Effector memory CD8-positive, alpha-beta T cell (primary cell): ENCODE results near the gene ADAM10.

Experiments
- ATAC-seq: fragments of 150-1000 bp; cut with Tn5 transposase; replicated peaks from 2 replicates; pipeline ENCODE4 v1.10.0; 2021; ENCODE audit warnings: mild to moderate bottlenecking, moderate library complexity
- DNase-seq, 3 experiments: peaks; one replicate each; pipeline ENCODE4 v3.0.0; 2021
- H3K27ac Mint-ChIP-seq, 2 donors: one replicate each; pipeline ENCODE4 v1.8.0; 2022; ENCODE audit warnings: mild to moderate bottlenecking in 2 of 2, mixed read lengths in 2 of 2, moderate library complexity in 2 of 2
- H3K27me3 Mint-ChIP-seq, 2 donors: one replicate each; pipeline ENCODE4 v1.8.0; 2022; ENCODE audit warnings: mixed read lengths in 2 of 2
- H3K36me3 Mint-ChIP-seq: one replicate; pipeline ENCODE4 v1.8.0; 2022; ENCODE audit warnings: mild to moderate bottlenecking, moderate library complexity, mixed read lengths; ENCODE audit not compliant: insufficient read depth
- H3K4me1 Mint-ChIP-seq, 2 donors: one replicate each; pipeline ENCODE4 v1.8.0; 2022; ENCODE audit warnings: low read depth in 2 of 2, mixed read lengths in 2 of 2
- H3K4me3 Mint-ChIP-seq, 2 donors: one replicate each; pipeline ENCODE4 v1.8.0; 2022; ENCODE audit warnings: mild to moderate bottlenecking in 2 of 2, mixed read lengths in 2 of 2, moderate library complexity in 2 of 2
- H3K9me3 Mint-ChIP-seq, 2 donors: one replicate each; pipeline ENCODE4 v1.8.0; 2022; ENCODE audit warnings: mixed read lengths in 2 of 2

ADAM10 gene

GRCh38 chr15:58559904-58560588 is 189.5 kb downstream of the ADAM10 start:
- DNase-seq (no peak), ATAC-seq (no peak)
- Mint-ChIP-seq H3K27ac (no peak overlapping the region), H3K27me3 (peaks cover 0 to 5% of the 10 kb centered on the region in 2 donors), H3K4me3 (no peak overlapping the region), H3K36me3 (no peaks in the 10 kb centered on the region), H3K9me3 (no peaks in the 10 kb centered on the region), H3K4me1 (peaks cover 0 to 3% of the 10 kb centered on the region in 2 donors)

GRCh38 chr15:58558777-58559176 is 190.7 kb downstream of the ADAM10 start:
- ATAC-seq (no peak), DNase-seq (no peak)
- H3K27me3 Mint-ChIP-seq: peaks cover 0 to 9% of the 10 kb centered on the region in 2 donors
- H3K4me1 Mint-ChIP-seq: peaks cover under 1 to 4% of the 10 kb centered on the region in 2 donors
- no peaks in the 10 kb centered on the region for H3K9me3 Mint-ChIP-seq
- H3K36me3 Mint-ChIP-seq: no peaks in the 10 kb centered on the region
- H3K27ac Mint-ChIP-seq: no peak overlapping the region
- H3K4me3 Mint-ChIP-seq: no peak overlapping the region

GRCh38 chr15:58556541-58556940 is 193.0 kb downstream of the ADAM10 start:
- H3K36me3 Mint-ChIP-seq: no peaks in the 10 kb centered on the region
- peaks cover 0 to 30% of the 10 kb centered on the region in 2 donors for H3K27me3 Mint-ChIP-seq
- no peaks in the 10 kb centered on the region for H3K9me3 Mint-ChIP-seq
- no peak overlapping the region for H3K27ac Mint-ChIP-seq
- ATAC-seq (no peak), DNase-seq (no peak)
- H3K4me3 Mint-ChIP-seq: no peak overlapping the region
- peaks cover 5 to 14% of the 10 kb centered on the region in 2 donors for H3K4me1 Mint-ChIP-seq

DNA sequence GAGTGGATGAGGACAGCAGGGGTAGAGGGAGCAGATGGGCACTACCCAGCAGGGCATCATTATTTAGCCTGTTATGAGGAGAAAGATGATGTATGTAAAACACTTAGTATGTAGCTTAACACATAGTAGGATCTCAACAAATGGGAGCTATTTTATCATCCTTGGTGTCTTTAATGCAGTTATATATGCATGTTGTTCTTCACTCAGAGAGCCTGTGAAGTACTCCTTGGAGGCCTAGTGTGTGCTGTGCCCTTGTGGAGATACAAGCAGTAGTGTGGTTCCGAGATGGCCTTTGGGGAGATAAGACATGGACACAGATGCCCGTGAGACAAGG is 193.5 kb downstream of the ADAM10 start:
- peaks cover 10 to 15% of the 10 kb centered on the region in 2 donors for H3K4me1 Mint-ChIP-seq
- peaks cover 0 to 30% of the 10 kb centered on the region in 2 donors for H3K27me3 Mint-ChIP-seq
- no peaks in the 10 kb centered on the region for H3K36me3 Mint-ChIP-seq
- DNase-seq: no peak
- no peak overlapping the region for H3K4me3 Mint-ChIP-seq
- H3K9me3 Mint-ChIP-seq: no peaks in the 10 kb centered on the region
- no peak for ATAC-seq
- no peak overlapping the region for H3K27ac Mint-ChIP-seq

DNA sequence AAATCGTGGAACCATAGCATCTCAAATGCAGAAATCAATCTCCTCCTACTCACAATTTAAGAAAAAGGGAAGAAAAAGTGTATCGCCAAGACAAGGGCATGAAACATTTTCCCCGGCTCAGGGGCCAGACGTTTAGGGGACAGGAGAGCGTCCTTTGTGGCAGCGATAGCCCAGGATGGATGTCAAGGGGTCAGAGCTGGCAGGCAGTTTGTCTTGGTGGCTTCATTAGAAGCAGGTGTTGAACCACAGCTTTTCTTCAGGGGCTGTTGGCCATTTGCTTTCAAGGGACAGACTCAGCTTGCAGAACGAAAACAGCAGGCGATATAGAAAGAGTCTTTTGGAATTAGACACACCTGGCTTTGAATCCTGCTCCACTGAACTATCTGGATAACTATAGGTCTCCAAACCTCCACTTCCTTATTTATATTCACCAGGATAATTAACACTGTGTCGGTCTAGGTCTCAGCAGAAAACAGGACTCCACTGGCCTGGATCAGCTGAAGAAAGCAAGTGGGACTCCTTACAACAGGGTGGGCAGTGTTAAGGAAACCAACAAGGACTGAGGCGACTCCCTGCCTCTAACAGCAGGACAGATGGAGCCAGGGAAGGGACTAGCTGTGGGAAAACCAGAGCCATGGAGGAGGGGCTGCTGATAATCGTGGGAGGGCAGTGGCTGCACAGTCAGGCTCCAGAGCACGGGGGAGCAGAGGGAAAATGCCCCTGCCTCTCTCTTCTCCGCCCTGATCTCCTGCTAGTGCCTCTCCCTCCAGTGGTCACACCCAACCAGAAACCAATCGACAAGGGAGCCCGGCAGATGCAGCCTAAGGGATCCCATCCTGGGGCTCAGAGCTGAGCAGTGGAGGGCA is 194.1 kb downstream of the ADAM10 start:
- H3K27ac Mint-ChIP-seq: no peak overlapping the region
- no peak for DNase-seq

DNA sequence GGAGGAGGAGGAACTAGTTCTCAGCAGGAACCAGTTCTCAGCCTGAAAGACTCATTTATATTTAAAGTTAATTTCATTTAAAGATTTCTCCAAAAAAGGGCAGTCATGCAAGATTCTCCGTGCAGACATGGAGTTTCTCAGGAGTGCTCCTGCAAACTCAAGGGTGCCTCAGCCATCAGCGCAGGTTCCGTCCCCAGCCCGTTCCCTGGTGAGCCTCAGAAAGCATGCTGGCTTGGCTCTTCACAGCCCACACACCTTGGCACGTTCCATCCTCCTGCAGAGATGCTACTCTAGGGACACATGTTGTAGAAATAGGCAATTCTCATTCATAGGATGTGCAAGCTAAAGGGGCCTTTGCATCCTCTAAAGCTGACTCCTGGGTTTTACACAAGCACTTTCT is 194.7 kb downstream of the ADAM10 start:
- ATAC-seq (no peak), DNase-seq (no peak)
- H3K36me3 Mint-ChIP-seq: peaks cover 3% of the 10 kb centered on the region
- H3K9me3 Mint-ChIP-seq: no peaks in the 10 kb centered on the region
- no peak overlapping the region for H3K4me3 Mint-ChIP-seq
- peaks cover 0 to 30% of the 10 kb centered on the region in 2 donors for H3K27me3 Mint-ChIP-seq
- H3K4me1 Mint-ChIP-seq: peaks cover 11 to 16% of the 10 kb centered on the region in 2 donors
- H3K27ac Mint-ChIP-seq: no peak overlapping the region

More for the DNA sequence above, 194.1 kb downstream of the ADAM10 start:
- Mint-ChIP-seq H3K4me3 (no peak overlapping the region), H3K36me3 (peaks cover 3% of the 10 kb centered on the region), H3K9me3 (no peaks in the 10 kb centered on the region), H3K4me1 (peaks cover 11 to 16% of the 10 kb centered on the region in 2 donors), H3K27me3 (peaks cover 0 to 30% of the 10 kb centered on the region in 2 donors)
- no peak for ATAC-seq

GRCh38 chr15:58553365-58553918 is 196.1 kb downstream of the ADAM10 start:
- ATAC-seq (peak; percentile 29), DNase-seq (no peak)
- Mint-ChIP-seq H3K27me3 (peaks cover 0 to 30% of the 10 kb centered on the region in 2 donors), H3K4me3 (no peak overlapping the region), H3K27ac (no peak overlapping the region), H3K4me1 (peaks cover 11 to 16% of the 10 kb centered on the region in 2 donors), H3K9me3 (no peaks in the 10 kb centered on the region), H3K36me3 (peaks cover 3% of the 10 kb centered on the region)

DNA sequence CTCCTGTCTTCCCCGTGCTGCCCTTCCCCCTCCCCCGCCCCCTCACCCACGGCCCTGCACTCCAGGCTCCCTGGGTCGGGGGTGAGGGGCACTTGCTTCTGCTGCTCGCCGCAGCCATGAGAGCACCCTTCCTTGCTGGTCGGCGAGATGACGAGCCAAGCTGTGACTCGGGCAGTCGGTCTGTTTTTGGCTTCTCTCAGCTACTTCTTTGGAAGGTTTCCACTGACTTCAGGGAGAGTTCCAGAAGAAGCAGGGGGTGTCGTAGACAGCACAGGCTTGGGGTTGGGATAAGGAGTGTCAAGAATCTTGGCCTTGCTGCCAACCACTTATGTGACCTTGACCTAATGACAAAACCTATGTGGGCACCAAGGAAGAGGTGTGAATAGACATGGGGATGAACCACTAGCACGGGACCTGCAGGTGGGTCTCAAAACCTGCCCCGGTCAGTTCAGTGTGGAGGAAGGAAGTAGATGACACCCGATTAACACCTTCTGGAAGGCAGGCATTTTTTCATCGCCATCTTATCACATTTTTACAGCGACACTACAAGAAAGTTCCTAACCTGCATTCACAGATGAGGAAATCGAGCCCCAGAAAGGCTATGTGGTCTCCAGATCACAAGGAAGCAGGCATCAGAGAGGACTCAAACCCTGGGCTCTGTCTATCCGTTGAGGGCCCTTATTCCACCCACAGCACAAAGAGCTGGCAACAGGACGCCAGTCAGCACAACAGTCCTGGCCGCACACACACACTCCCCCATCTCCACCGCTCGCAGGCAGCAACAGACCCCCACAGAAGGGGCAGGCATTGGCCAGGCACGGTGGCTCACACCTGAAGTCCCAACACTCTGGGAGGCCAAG is 196.8 kb downstream of the ADAM10 start:
- no peaks in the 10 kb centered on the region for H3K9me3 Mint-ChIP-seq
- DNase-seq: no peak
- no peak overlapping the region for H3K27ac Mint-ChIP-seq
- no peak for ATAC-seq
- peaks cover 3% of the 10 kb centered on the region for H3K36me3 Mint-ChIP-seq
- H3K4me3 Mint-ChIP-seq: no peak overlapping the region
- H3K27me3 Mint-ChIP-seq: peaks cover 0 to 30% of the 10 kb centered on the region in 2 donors
- H3K4me1 Mint-ChIP-seq: peaks cover 11 to 16% of the 10 kb centered on the region in 2 donors

DNA sequence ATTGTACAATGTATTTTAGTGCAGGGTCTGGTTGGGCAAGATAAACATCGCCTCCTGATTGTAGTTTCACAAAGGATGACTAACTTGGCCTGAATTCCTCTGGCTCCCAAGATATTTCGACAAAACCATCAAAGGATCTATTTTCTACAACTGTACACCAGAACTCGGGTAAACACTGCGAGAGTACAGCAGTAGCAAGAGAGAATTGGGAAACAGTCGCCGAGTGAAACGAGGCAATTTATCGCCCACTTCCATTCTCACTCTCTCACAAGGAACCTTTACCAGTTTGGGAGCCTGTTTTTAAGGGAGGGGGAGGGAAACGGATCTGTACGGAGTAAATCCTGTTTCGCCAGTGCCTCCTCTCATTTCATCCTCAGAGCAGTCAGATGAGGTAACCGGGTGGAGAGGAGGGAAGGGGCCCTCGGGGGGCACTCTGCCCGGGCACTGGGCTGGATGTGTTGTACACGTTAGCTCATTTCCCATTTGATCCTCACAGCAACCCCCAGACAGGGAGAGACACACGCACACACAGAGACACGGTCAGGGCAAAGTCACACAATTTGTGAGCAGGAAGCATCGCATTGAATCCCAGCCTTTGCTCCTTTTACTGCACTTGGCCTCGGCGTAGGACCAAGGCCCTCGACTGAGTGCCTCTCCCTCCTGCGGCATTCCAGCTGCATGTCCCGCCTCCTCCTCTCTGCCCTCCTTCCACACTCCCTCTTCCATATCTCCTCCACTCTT is 197.6 kb downstream of the ADAM10 start:
- H3K27ac Mint-ChIP-seq: no peak overlapping the region
- H3K27me3 Mint-ChIP-seq: peaks cover 0 to 30% of the 10 kb centered on the region in 2 donors
- peaks cover 13 to 18% of the 10 kb centered on the region in 2 donors for H3K4me1 Mint-ChIP-seq
- no peak for ATAC-seq
- no peaks in the 10 kb centered on the region for H3K9me3 Mint-ChIP-seq
- DNase-seq: no peak
- no peak overlapping the region for H3K4me3 Mint-ChIP-seq
- H3K36me3 Mint-ChIP-seq: peaks cover 3% of the 10 kb centered on the region

DNA sequence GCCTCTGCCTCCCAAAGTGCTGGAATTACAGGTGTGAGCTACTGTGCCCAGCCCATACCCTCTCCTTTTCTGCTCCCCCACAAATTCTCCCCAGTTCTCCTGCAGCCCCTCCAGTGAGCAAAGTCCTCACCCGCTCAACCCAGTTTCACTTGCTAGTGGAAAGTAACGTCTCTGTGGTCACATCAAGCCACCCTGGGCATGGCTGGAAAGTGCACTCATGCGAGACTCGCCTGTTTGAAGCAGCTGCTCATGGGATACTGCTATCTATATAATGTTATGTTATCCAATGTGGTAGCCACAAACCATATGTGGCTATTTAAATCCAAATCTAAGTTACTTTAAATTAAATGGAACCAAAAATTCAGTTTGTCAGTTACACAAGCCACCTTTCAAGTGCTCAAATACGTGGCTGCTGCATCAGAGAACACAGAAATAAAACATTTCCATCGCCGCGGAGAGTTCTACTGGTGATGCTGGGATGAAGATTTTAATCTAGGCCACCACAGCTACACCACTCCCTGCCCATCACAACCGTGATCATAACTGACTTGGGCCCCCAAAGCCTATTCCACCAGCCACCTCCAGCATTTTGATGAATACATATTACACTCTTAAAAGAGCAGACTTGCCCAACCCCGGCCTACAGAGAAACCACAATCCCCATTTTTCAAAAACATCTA is 198.3 kb downstream of the ADAM10 start:
- no peak overlapping the region for H3K4me3 Mint-ChIP-seq
- ATAC-seq (no peak), DNase-seq (no peak)
- peaks cover 0 to 30% of the 10 kb centered on the region in 2 donors for H3K27me3 Mint-ChIP-seq
- H3K27ac Mint-ChIP-seq: no peak overlapping the region
- H3K9me3 Mint-ChIP-seq: no peaks in the 10 kb centered on the region
- peaks cover 3% of the 10 kb centered on the region for H3K36me3 Mint-ChIP-seq
- H3K4me1 Mint-ChIP-seq: peaks cover 20 to 22% of the 10 kb centered on the region in 2 donors

DNA sequence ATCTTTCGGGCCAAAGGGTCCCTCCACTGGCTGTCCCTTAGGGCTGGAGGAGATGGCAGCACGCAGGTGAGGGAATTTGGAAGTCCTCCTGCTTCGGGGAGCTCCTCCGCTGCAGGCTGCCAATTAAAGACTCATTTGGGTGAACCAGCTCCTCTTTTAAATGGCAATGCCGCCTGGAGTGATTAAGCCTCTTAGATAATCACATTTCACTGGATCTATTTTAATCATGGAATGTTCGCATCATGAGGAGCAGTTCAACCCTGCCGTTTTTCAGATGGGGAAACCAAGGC is 199.8 kb downstream of the ADAM10 start:
- ATAC-seq (no peak), DNase-seq (no peak)
- Mint-ChIP-seq H3K27me3 (peaks cover 0 to 23% of the 10 kb centered on the region in 2 donors), H3K4me3 (no peak overlapping the region), H3K36me3 (peaks cover 3% of the 10 kb centered on the region), H3K9me3 (no peaks in the 10 kb centered on the region), H3K27ac (no peak overlapping the region), H3K4me1 (peaks cover 32 to 33% of the 10 kb centered on the region in 2 donors)

DNA sequence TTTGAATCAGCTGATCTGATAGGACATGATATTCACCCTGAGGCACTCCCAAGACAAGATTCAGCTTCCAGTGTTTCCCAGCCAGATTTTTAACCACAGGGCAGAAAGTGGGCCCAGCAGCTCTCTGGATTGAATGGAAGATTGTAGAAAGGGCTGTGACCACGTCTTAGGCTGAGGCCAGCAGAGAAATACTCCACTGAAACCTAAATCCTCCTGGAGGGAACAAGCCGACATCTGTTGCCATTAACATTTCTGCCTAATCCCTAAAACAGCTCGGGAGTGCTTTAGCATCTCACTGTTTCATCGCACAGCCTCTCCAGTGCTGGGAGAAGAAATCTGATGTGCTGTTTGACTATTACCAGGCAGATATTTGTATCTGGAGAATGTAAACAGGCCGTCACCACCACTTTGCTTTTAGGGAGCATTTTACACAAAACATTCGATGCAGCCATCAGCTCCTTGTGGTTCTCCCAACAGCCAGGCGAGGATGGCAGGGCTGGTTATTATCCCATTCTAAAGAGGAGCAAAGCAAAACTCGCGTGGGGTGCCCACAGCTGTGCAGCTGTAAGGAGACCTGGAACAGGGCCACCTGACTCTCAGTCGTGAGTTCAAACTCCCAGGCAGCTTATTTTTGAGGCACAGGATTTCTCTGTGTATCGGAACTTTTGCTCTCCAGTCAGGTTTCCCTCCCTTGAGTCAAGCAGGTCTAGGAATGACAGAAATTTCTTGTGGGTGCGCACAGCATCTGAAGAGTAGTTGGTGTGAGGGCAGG is 200.3 kb downstream of the ADAM10 start:
- Mint-ChIP-seq H3K4me1 (peaks cover 32 to 33% of the 10 kb centered on the region in 2 donors), H3K27ac (peak overlapping the region in 1 of 2 donors; percentile 16), H3K36me3 (peaks cover 5% of the 10 kb centered on the region), H3K9me3 (no peaks in the 10 kb centered on the region), H3K4me3 (no peak overlapping the region), H3K27me3 (peaks cover 0 to 22% of the 10 kb centered on the region in 2 donors)
- no peak for ATAC-seq
- DNase-seq: no peak
